ENCODE results near the gene PXMP4. TPM values are rescaled to one million over a fixed set of nuclear protein-coding genes. Genes with fewer than 3 reads are reported as not detected.

Gene PXMP4
- total and polyA plus RNA-seq, 9 of the 15 experiments (the other 6 are each of a cell fraction or from before 2014, with no cell fraction given) = 4.8 to 29.1 (median 6.8) TPM

- TF ChIP-seq ZBTB11 (CRISPR knock-in tag; IDR thresholded peaks at IDR 0.05) (0 out of 6 replicates have a peak, but pooled peaks of 1 of the 3 experiments have one; percentile 43), ZBTB26 (CRISPR knock-in tag; IDR thresholded peaks at IDR 0.05) (no peak), ZNF316 (IDR thresholded peaks at IDR 0.05) (no peak), ZNF740 (CRISPR knock-in tag; IDR thresholded peaks at IDR 0.05) (no peak), ZNF740 (tag; IDR thresholded peaks at IDR 0.05) (no peak), HMG20A (CRISPR knock-in tag; conservative IDR thresholded peaks at IDR 0.05) (no peak), SMARCA5 (IDR thresholded peaks at IDR 0.05) (no peak), POLR2AphosphoS5 (IDR thresholded peaks at IDR 0.05; ENCODE audit: control insufficient read depth, insufficient read depth, low read depth, low read length) (peak; percentile 44; the same call in 1 of the 2 replicates), L3MBTL2 (IDR thresholded peaks at IDR 0.05) (peak; percentile 72), ETV5 (CRISPR knock-in tag; IDR thresholded peaks at IDR 0.05; ENCODE audit: low read depth) (peak; percentile 19; the same call in 1 of the 2 replicates), CTCF (IDR thresholded peaks at IDR 0.05 in 2 of 3, conservative IDR thresholded peaks at IDR 0.05 in 1 of 3; ENCODE audit: insufficient read depth in 2 of 3, low read depth in 1 of 3, low read length in 3 of 3) (no peak), CCNT2 (IDR thresholded peaks at IDR 0.05; ENCODE audit: borderline replicate concordance, extremely low read depth, insufficient read length, low read depth, low read length) (peak; percentile 80), SIRT6 (IDR thresholded peaks at IDR 0.05; ENCODE audit: low read depth, low read length) (no peak), CBX8 (IDR thresholded peaks at IDR 0.05; ENCODE audit: borderline replicate concordance, extremely low read depth, low read depth, low read length, poor library complexity, severe bottlenecking) (no peak), NCOR1 (IDR thresholded peaks at IDR 0.05) (no peak), MNT (conservative IDR thresholded peaks at IDR 0.05) (no peak)
Measured at GRCh38 chr20:33674294-33675135, 45.6 kb downstream of the PXMP4 start, which contains the start of gene NECAB3 (continued).
